NCI-H2081 treated with DMSO at 0.1 percent for 48 hours (cell line): ENCODE measurements around the gene MYBL2.

ENCODE experiments used
- DNase-seq: peaks from one replicate; lab custom pipeline; 2025; lab: John Stamatoyannopoulos, UW

The MYBL2 gene

GRCh38 chr20:43682446-43682845 lies 15.5 kb downstream of the MYBL2 start:
- DNase-seq: no peak

- DNase-seq: no peak
Measured at GRCh38 chr20:43686820-43687219, 19.9 kb downstream of the MYBL2 start.

- no peak for DNase-seq
Measured at GRCh38 chr20:43689165-43689564, 22.3 kb downstream of the MYBL2 start.

GRCh38 chr20:43690943-43691598 lies 24.2 kb downstream of the MYBL2 start:
- DNase-seq: no peak

- DNase-seq: no peak
Measured at GRCh38 chr20:43691928-43692524, 25.1 kb downstream of the MYBL2 start.

GRCh38 chr20:43694763-43695162 lies 27.8 kb downstream of the MYBL2 start:
- DNase-seq: no peak

GRCh38 chr20:43695571-43695970 lies 28.7 kb downstream of the MYBL2 start:
- DNase-seq: no peak

GRCh38 chr20:43699941-43700565 lies 33.1 kb downstream of the MYBL2 start:
- no peak for DNase-seq

- no peak for DNase-seq
Measured at GRCh38 chr20:43700627-43701026, 33.7 kb downstream of the MYBL2 start.

GRCh38 chr20:43702502-43702901 lies 35.6 kb downstream of the MYBL2 start:
- DNase-seq: no peak

- DNase-seq: no peak
Measured at GRCh38 chr20:43710370-43711044, 43.6 kb downstream of the MYBL2 start.

- no peak for DNase-seq
Measured at GRCh38 chr20:43711098-43711654, 44.3 kb downstream of the MYBL2 start.

- DNase-seq: no peak
Measured at GRCh38 chr20:43715044-43715443, 48.1 kb downstream of the MYBL2 start.

GRCh38 chr20:43715511-43715910 lies 48.6 kb downstream of the MYBL2 start:
- no peak for DNase-seq

- DNase-seq: no peak
Measured at GRCh38 chr20:43716123-43716522, 49.2 kb downstream of the MYBL2 start.

- DNase-seq: no peak
Measured at GRCh38 chr20:43716757-43717615, 50.1 kb downstream of the MYBL2 start.

- no peak for DNase-seq
Measured at GRCh38 chr20:43717616-43717995, 50.7 kb downstream of the MYBL2 start.

- no peak for DNase-seq
Measured at GRCh38 chr20:43720007-43720406, 53.1 kb downstream of the MYBL2 start.

GRCh38 chr20:43721097-43721428 lies 54.1 kb downstream of the MYBL2 start:
- no peak for DNase-seq

GRCh38 chr20:43721429-43722152 lies 54.7 kb downstream of the MYBL2 start:
- peak; percentile 41 for DNase-seq

GRCh38 chr20:43722153-43722505 lies 55.2 kb downstream of the MYBL2 start:
- no peak for DNase-seq
